A673 (cell line): ENCODE measurements around the gene RBM20. TPM values are rescaled to one million over a fixed set of nuclear protein-coding genes. Genes with fewer than 3 reads are reported as not detected.

Experiments used
- BruUV-seq: library from RNA; stranded (reverse); fragments of 400-500 nt; replicated peaks from 2 replicates; lab custom pipeline; 2021; lab: Mats Ljungman, UMichigan
- CTCF ChIA-PET: fragments of 300-600 bp; sonication (Branson Sonifier 250); formaldehyde crosslinking; loops from one replicate; lab custom pipeline; 2022; ENCODE audit warnings: antibody characterized with exemption; lab: Charles Lee
- POLR2A ChIA-PET: fragments of 300-600 bp; sonication (Branson Sonifier 250); formaldehyde crosslinking; loops from one replicate; lab custom pipeline; 2022; ENCODE audit warnings: antibody characterized with exemption; ENCODE audit not compliant: low non-redundant PET; lab: Charles Lee
- DNase-seq: peaks from one replicate; pipeline ENCODE4 v3.0.0-alpha.2; 2015; ENCODE audit warnings: low spot score
- H3K27ac ChIP-seq: fragments of 200-600 bp; sonication (generic); 2 replicates; pipeline ENCODE4 v1.5.1; 2016; ENCODE audit warnings: mixed run types, low read depth, mild to moderate bottlenecking, mixed read lengths, antibody characterized with exemption, low read length; ENCODE audit not compliant: poor library complexity, severe bottlenecking
- H3K27me3 ChIP-seq: fragments of 200-600 bp; sonication (generic); replicated peaks from 2 replicates; pipeline ENCODE4 v1.6.1; 2017; ENCODE audit warnings: mixed run types, low read depth, mild to moderate bottlenecking, mixed read lengths, antibody characterized with exemption, low read length; ENCODE audit not compliant: insufficient read depth, poor library complexity
- H3K36me3 ChIP-seq: fragments of 200-600 bp; sonication (generic); 2 replicates; pipeline ENCODE4 v1.6.1; 2016; ENCODE audit warnings: mixed run types, mild to moderate bottlenecking, mixed read lengths, antibody characterized with exemption, low read length; ENCODE audit not compliant: insufficient read depth, poor library complexity, severe bottlenecking
- H3K4me1 ChIP-seq: fragments of 200-600 bp; sonication (generic); 2 replicates; pipeline ENCODE4 v1.6.1; 2017; ENCODE audit warnings: mixed run types, mild to moderate bottlenecking, mixed read lengths, antibody characterized with exemption, low read length; ENCODE audit not compliant: insufficient read depth, poor library complexity, severe bottlenecking
- H3K4me3 ChIP-seq: fragments of 200-600 bp; sonication (generic); 2 replicates; pipeline ENCODE4 v1.5.1; 2016; ENCODE audit warnings: low read depth, mixed run types, mild to moderate bottlenecking, mixed read lengths, low read length; ENCODE audit not compliant: poor library complexity, severe bottlenecking
- H3K9me3 ChIP-seq: fragments of 200-600 bp; sonication (generic); 2 replicates; pipeline ENCODE4 v1.6.1; 2016; ENCODE audit warnings: mixed run types, low read depth, mild to moderate bottlenecking, mixed read lengths, antibody characterized with exemption, low read length; ENCODE audit not compliant: poor library complexity, severe bottlenecking
- CTCF ChIP-seq: fragments of 300-800, 200-600 bp; sonication (generic); conservative IDR thresholded peaks from 2 replicates; pipeline ENCODE4 v1.5.1; 2017; ENCODE audit warnings: low read depth, mild to moderate bottlenecking, antibody characterized with exemption, low read length, moderate library complexity, mixed read lengths
- EZH2 ChIP-seq: fragments of 200-600 bp; sonication (generic); IDR thresholded peaks from 2 replicates; pipeline ENCODE4 v1.6.1; 2017; ENCODE audit warnings: borderline replicate concordance, low read depth, mild to moderate bottlenecking, mixed read lengths, antibody characterized with exemption, low read length; ENCODE audit not compliant: poor library complexity, severe bottlenecking
- intact Hi-C: fragments of 100-400 bp; cut with micrococcal nuclease; formaldehyde crosslinking; loops from one replicate; pipeline ENCODE4 v1.10.0; 2022; ENCODE audit not compliant: unreplicated experiment
- total RNA-seq: library from RNA; stranded (reverse); gene quantifications from 2 replicates; pipeline ENCODE4 v1.2.3, GENCODE V29; 2021

RBM20 gene
- total RNA-seq, 1 experiment from 2014 or later: 1.3 TPM

- Histone ChIP-seq H3K4me3 (no peak overlapping the region), H3K27me3 (no peaks in the 10 kb centered on the region), H3K27ac (no peak overlapping the region), H3K9me3 (peaks cover 7% of the 10 kb centered on the region), H3K36me3 (no peaks in the 10 kb centered on the region), H3K4me1 (no peaks in the 10 kb centered on the region)
- BruUV-seq: no TSS peak
- DNase-seq: no peak
- CTCF ChIA-PET: no interaction called here
- TF ChIP-seq CTCF: no peak
- no peak for TF ChIP-seq EZH2
- POLR2A ChIA-PET: no interaction called here
- intact Hi-C loops: no loop called here
Observed at GRCh38 chr10:110691139-110691538, 47.0 kb downstream of the RBM20 start.

- Histone ChIP-seq H3K27me3 (no peaks in the 10 kb centered on the region), H3K4me3 (no peak overlapping the region), H3K36me3 (no peaks in the 10 kb centered on the region), H3K4me1 (no peaks in the 10 kb centered on the region), H3K9me3 (peaks cover 7% of the 10 kb centered on the region), H3K27ac (no peak overlapping the region)
- ChIA-PET CTCF (no interaction called here), POLR2A (no interaction called here)
- intact Hi-C loops: no loop called here
- no TSS peak for BruUV-seq
- TF ChIP-seq CTCF (no peak), EZH2 (no peak)
- DNase-seq: no peak
Observed at GRCh38 chr10:110694263-110694662, 50.1 kb downstream of the RBM20 start.

- Histone ChIP-seq H3K27me3 (no peaks in the 10 kb centered on the region), H3K4me1 (no peaks in the 10 kb centered on the region), H3K27ac (no peak overlapping the region), H3K36me3 (no peaks in the 10 kb centered on the region), H3K4me3 (no peak overlapping the region), H3K9me3 (peaks cover 7% of the 10 kb centered on the region)
- BruUV-seq: no TSS peak
- CTCF ChIA-PET: no interaction called here
- POLR2A ChIA-PET: no interaction called here
- TF ChIP-seq CTCF (no peak), EZH2 (no peak)
- DNase-seq: no peak
- intact Hi-C loops: no loop called here
Observed at GRCh38 chr10:110694820-110695538, 50.8 kb downstream of the RBM20 start.
